Measurements from ENCODE around the gene ENOX1.

Gene ENOX1

GRCh38 chr13:43269037-43269481 lies 517.7 kb downstream of the ENOX1 start:
- in situ Hi-C loops (cut with MboI; ENCODE audit: low sequenced_read_pairs), result no loop called here

GRCh38 chr13:43268632-43269031 lies 518.1 kb downstream of the ENOX1 start:
- in situ Hi-C loops (cut with MboI; ENCODE audit: low sequenced_read_pairs), result no loop called here

- in situ Hi-C loops (cut with MboI; ENCODE audit: low sequenced_read_pairs), result no loop called here
Observed at GRCh38 chr13:43267916-43268315, 518.9 kb downstream of the ENOX1 start.

- in situ Hi-C loops (cut with MboI; ENCODE audit: low sequenced_read_pairs), result no loop called here
Observed at GRCh38 chr13:43266936-43267615, 519.7 kb downstream of the ENOX1 start.

GRCh38 chr13:43265028-43265427 lies 521.7 kb downstream of the ENOX1 start:
- in situ Hi-C loops (cut with MboI; ENCODE audit: low sequenced_read_pairs), result no loop called here

- in situ Hi-C loops (cut with MboI; ENCODE audit: low sequenced_read_pairs), result no loop called here
Observed at GRCh38 chr13:43264458-43264857, 522.3 kb downstream of the ENOX1 start.

GRCh38 chr13:43263047-43263446 lies 523.7 kb downstream of the ENOX1 start:
- in situ Hi-C loops (cut with MboI; ENCODE audit: low sequenced_read_pairs), result no loop called here

- in situ Hi-C loops (cut with MboI; ENCODE audit: low sequenced_read_pairs), result no loop called here
Observed at GRCh38 chr13:43260999-43261398, 525.8 kb downstream of the ENOX1 start.

- in situ Hi-C loops (cut with MboI; ENCODE audit: low sequenced_read_pairs), result no loop called here
Observed at GRCh38 chr13:43258771-43259170, 528.0 kb downstream of the ENOX1 start.

- in situ Hi-C loops (cut with MboI; ENCODE audit: low sequenced_read_pairs), result no loop called here
Observed at GRCh38 chr13:43257765-43258164, 529.0 kb downstream of the ENOX1 start.

- in situ Hi-C loops (cut with MboI; ENCODE audit: low sequenced_read_pairs), result no loop called here
Observed at GRCh38 chr13:43251961-43252360, 534.8 kb downstream of the ENOX1 start.

GRCh38 chr13:43246382-43246781 lies 540.4 kb downstream of the ENOX1 start:
- in situ Hi-C loops (cut with MboI; ENCODE audit: low sequenced_read_pairs), result no loop called here

GRCh38 chr13:43245374-43245964 lies 541.3 kb downstream of the ENOX1 start:
- in situ Hi-C loops (cut with MboI; ENCODE audit: low sequenced_read_pairs), result no loop called here

GRCh38 chr13:43244481-43244880 lies 542.3 kb downstream of the ENOX1 start:
- in situ Hi-C loops (cut with MboI; ENCODE audit: low sequenced_read_pairs), result no loop called here

GRCh38 chr13:43243711-43244110 lies 543.1 kb downstream of the ENOX1 start:
- in situ Hi-C loops (cut with MboI; ENCODE audit: low sequenced_read_pairs), result no loop called here

- in situ Hi-C loops (cut with MboI; ENCODE audit: low sequenced_read_pairs), result no loop called here
Observed at GRCh38 chr13:43242040-43242439, 544.7 kb downstream of the ENOX1 start.

GRCh38 chr13:43240278-43240677 lies 546.5 kb downstream of the ENOX1 start:
- in situ Hi-C loops (cut with MboI; ENCODE audit: low sequenced_read_pairs), result no loop called here

- in situ Hi-C loops (cut with MboI; ENCODE audit: low sequenced_read_pairs), result no loop called here
Observed at GRCh38 chr13:43239275-43239840, 547.4 kb downstream of the ENOX1 start.

GRCh38 chr13:43238341-43239083 lies 548.3 kb downstream of the ENOX1 start:
- in situ Hi-C loops (cut with MboI; ENCODE audit: low sequenced_read_pairs), result no loop called here

- in situ Hi-C loops (cut with MboI; ENCODE audit: low sequenced_read_pairs), result no loop called here
Observed at GRCh38 chr13:43237616-43238015, 549.2 kb downstream of the ENOX1 start.

- in situ Hi-C loops (cut with MboI; ENCODE audit: low sequenced_read_pairs), result no loop called here
Observed at GRCh38 chr13:43235028-43235427, 551.7 kb downstream of the ENOX1 start.

- in situ Hi-C loops (cut with MboI; ENCODE audit: low sequenced_read_pairs), result no loop called here
Observed at GRCh38 chr13:43232873-43233265, 553.9 kb downstream of the ENOX1 start.
